HG03064 (cell line): ENCODE data around the gene PPP1R1B.

ENCODE experiments used
- ATAC-seq: cut with Tn5 transposase; IDR thresholded peaks from one replicate; pipeline ENCODE4 v1.9.1; 2021; ENCODE audit warnings: low read depth; ENCODE audit not compliant: unreplicated experiment

Gene PPP1R1B

GRCh38 chr17:39651923-39652586 is 25.3 kb downstream of the PPP1R1B start:
- ATAC-seq, result no peak

- no peak for ATAC-seq
These were observed 26.0 kb downstream of the PPP1R1B start for GRCh38 chr17:39652587-39653315.

GRCh38 chr17:39653316-39653661 is 26.5 kb downstream of the PPP1R1B start:
- ATAC-seq, result no peak

GRCh38 chr17:39653662-39654331 is 27.0 kb downstream of the PPP1R1B start:
- ATAC-seq, result no peak

- ATAC-seq, result no peak
These were observed 28.4 kb downstream of the PPP1R1B start for GRCh38 chr17:39655105-39655504.

GRCh38 chr17:39658346-39658745 is 31.6 kb downstream of the PPP1R1B start:
- ATAC-seq, result no peak

- no peak for ATAC-seq
These were observed 32.0 kb downstream of the PPP1R1B start for GRCh38 chr17:39658760-39659159.

- ATAC-seq, result no peak
These were observed 32.7 kb downstream of the PPP1R1B start for GRCh38 chr17:39659279-39660010.

- ATAC-seq, result no peak
These were observed 33.2 kb downstream of the PPP1R1B start for GRCh38 chr17:39660011-39660360.

- no peak for ATAC-seq
These were observed 33.9 kb downstream of the PPP1R1B start for GRCh38 chr17:39660397-39661385.

GRCh38 chr17:39661744-39662541 is 35.2 kb downstream of the PPP1R1B start:
- no peak for ATAC-seq

- ATAC-seq, result no peak
These were observed 36.0 kb downstream of the PPP1R1B start for GRCh38 chr17:39662551-39663339.

GRCh38 chr17:39663340-39663687 is 36.6 kb downstream of the PPP1R1B start:
- ATAC-seq, result no peak

GRCh38 chr17:39663688-39664580 is 37.2 kb downstream of the PPP1R1B start:
- no peak for ATAC-seq

- no peak for ATAC-seq
These were observed 38.1 kb downstream of the PPP1R1B start, which contains the start of gene TCAP for GRCh38 chr17:39664581-39665561. TCAP (plus strand) TSS chr17:39665349; CDS start chr17:39665360, 11 bp downstream.

GRCh38 chr17:39665642-39666224 is 39.0 kb downstream of the PPP1R1B start:
- no peak for ATAC-seq
